IPS-11a (cell line): ENCODE measurements around the gene SULF2.

Source experiments
- H3K4me3 ChIP-seq: one replicate; pipeline ENCODE4 v1.5.1; 2013; ENCODE audit warnings: low read depth, low read length, control low read depth

SULF2 gene

GRCh38 chr20:47764154-47764733, 21.0 kb downstream of the SULF2 start:
- H3K4me3 ChIP-seq = no peak overlapping the region

DNA sequence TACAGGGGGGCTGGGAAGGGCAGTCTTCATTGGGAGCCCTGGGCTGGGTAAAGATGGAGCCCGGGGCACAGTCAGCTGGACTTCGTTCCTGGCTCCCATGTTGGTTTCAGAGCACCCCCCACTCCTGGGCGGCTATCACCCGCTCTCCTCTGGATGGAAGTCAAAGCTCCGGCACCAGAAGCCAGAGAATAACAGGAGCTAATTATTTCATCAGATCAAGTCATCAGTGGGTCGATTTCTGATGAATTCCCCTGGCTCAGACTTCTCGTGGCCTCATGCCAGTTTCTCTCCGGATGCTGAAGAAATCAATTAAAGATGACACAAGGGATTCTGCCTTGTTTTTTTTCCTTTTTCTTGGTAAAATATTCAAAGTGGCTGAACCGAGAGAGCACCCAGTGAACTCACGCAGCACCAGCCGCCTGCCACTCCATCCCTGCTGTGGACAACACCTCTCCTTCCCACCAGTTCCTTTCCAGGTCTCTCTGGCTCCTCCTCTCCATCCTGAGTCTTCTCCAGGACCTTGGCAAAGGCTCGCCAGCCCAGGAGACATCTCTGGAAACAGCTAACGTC, 22.5 kb downstream of the SULF2 start:
- H3K4me3 ChIP-seq = no peak overlapping the region

GRCh38 chr20:47761482-47762047, 23.7 kb downstream of the SULF2 start:
- no peak overlapping the region for H3K4me3 ChIP-seq

DNA sequence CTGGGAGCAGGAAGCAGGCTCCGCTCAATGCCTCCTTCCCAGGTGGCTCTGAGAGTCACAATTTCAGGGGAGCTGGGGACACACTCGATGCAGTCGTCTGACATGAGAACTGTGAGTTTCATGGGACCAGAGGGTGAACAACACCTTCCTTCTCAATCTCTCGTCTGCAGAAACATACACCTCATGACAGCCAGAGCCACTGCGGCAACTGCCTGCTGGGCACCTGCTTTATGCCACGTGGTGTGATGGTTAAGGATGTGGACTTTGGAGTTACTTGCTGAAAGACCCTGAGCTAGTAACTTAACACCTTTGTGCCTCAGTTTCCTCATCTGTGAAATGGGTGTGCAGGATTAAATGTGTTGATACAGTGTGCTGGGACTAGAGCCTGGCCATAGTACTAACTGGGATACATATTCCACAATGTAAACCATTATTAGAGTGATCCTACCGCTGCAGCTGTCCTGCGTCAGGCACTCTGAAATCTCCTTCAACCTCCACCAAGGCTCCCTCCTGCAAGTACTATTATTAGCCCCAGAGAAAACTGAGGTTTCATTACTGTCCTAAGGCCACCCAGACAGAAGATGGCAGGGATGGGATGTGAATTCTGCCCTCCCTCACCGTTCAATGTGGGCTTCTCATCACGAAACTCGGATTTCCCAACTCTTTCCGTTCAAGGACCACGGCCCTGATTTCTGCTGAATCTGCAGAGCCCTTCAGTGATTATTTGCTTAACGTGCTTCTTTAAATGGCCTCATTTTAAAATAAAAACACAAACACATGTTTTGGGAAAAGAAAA, 24.4 kb downstream of the SULF2 start:
- no peak overlapping the region for H3K4me3 ChIP-seq

DNA sequence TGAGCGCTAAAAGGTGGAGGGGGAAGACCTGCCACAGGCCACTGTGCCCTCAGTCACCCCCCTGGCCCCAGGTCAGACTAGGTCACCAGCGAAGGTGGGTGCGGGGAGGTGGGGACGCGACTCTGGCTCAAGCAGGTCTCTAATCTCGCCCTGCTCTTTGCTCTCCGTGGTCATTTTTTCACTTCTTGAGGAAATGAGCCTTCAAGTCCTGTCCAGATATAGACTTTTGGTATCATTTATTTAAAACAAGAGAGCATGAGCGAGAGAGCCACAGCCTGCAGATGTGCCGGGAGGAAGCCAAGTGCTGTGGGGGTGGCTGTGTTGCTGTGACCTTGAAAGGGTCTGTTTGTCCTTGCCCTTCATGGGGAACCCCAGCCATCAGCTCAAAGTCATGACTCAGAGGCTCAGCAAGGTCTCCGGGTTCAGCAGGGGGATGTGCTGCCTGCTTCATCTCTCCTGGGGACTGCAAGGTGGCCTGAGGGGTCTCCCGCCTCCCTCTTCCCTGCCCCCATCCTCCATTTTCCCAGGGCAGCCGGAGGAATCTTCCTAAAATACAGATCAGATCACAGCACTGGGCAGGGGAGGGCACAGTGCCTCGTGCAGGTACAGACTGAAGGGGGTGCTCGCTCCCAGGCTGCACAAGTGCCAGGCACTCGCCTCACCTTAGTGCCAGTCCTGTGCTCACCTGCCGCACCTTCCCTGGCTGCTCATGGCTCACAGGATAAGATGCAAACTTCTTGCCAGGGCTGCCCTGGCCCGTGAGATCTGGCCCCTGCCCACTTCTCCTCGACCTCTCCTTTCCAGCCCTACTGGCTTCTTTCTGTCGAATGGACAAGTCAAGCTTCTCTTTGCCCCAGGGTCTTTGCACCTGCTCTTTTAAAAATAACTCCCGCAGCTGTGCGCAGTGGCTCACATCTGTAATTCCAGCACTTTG, 26.5 kb downstream of the SULF2 start:
- H3K4me3 ChIP-seq = no peak overlapping the region

DNA sequence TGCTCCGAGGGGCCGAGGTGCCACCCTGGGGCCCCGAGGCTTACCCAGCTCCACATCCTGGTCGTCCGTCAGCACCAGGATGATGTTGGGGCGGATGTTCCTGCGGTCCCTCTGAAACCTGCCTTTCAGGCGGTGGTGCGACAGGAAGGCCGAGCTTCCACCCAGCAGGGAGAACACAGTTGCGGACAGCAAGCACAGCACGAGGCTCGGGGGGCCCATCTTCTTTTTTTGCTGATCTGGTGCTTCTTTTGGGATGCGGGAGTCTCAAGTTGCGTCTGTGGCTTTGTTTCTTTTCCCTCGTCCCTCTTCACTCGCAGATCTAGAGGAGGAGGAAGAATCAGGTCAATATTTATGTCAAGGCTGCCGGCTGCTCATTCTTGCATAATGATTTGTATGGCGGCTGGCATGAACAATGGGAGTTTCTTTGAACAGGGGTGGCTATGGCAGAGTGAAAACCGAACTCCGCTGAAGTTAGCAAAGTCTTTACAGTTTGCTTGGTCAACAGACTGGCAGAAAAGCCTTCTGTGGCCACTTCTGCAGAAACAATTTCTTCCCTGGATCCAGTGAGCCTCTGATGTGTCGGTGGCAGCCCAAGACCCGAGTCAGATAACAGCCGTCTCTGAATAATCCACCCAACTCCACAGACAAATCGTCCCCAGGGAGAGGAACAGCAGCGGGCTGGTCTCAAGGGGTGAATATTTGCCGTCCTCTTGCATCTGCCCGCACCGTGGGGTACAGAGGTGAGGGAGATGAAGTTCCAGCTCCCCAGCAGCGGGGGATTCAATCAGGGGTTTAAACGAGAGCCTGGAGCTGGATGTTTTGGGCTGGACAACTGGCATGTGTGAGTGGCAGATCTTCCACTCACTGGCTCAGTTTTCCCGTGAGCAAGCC, 27.9 kb downstream of the SULF2 start:
- H3K4me3 ChIP-seq = no peak overlapping the region

DNA sequence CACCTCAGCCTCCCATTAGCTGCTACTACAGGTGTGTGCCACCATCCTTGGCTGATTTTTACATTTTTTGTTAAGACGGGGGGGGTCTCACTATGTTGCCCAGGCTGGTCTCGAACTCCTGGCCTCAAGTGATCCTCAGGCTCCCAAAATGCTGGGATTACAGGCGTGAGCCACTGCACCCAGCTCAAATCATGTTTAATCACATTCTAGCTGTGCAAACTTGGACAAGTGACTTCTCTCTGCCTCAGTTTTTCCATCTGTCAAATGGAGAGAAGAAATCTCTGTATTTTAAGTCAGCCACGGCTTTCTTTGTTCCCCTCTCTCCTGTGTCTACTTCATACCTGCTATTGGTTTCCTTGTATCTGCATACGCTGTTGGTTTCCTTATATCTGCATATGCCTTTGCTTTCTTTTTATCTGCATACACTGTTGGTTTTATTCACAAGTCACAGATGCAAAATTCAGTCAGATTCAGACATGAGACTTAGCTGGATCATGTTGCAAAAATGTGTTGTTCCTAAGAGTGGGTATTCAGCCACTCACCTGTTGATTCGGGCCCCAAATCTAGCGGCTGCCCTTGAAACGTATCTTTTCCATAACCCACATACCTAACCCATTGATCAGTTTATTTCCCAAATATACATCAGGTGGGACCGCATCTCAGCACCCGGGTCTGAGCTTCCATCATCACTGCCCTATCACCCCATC, 30.2 kb downstream of the SULF2 start:
- no peak overlapping the region for H3K4me3 ChIP-seq

DNA sequence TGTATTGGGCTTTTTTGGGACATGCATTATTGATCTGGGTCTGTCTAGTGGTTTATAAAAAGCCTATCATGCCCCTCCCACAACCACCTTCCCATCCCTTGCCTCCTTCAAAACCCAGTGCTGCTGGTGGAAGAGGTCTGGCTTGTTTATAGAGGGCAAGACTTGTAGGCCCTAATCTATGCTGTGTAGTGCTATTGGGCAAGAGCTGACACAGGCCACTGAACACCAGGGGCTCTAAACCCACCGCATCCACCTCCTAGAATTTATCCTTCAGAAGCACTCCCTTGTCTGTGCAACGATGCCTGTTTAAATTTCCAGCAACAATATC, 30.9 kb downstream of the SULF2 start:
- no peak overlapping the region for H3K4me3 ChIP-seq

GRCh38 chr20:47753576-47754387, 31.5 kb downstream of the SULF2 start:
- no peak overlapping the region for H3K4me3 ChIP-seq

DNA sequence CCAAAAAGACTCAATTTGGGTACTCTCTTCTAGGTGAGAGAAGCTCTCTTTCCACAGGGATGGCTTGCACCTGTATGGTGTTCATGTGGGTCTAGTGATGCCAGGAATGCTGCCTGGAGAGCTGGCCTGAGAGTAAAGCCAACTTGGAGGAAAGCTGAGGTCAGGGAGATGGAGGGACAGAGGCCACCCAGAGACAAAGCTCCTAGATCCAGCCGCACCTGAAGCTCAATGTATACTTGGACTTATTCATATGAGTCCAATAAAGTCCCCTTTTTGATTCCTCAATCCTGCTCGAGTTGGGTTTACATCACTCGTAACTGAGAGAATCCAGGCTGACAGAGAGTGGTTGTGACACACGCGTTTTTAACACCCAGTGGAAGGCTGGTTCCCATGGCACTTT, 33.8 kb downstream of the SULF2 start:
- no peak overlapping the region for H3K4me3 ChIP-seq

DNA sequence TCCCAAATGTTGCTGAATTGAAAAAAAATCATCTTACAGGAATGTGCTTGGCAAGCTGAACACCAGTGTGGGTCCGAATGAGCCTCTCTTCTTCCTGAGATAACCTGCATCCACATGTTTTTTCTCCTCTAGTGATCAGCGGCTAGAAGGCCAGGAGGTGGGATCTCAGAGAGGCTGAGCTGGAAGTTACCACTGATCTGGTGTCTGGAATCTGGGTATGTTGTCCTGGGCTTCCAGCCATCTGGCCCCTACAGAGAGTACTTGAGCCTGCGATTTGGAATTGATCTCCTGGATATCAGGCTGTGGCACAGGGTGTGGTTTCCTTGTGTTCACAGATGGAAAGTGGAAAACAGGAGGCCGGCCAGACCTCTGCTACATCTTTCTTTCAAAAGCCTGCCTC, 35.9 kb downstream of the SULF2 start:
- H3K4me3 ChIP-seq = no peak overlapping the region

- no peak overlapping the region for H3K4me3 ChIP-seq
These were observed 36.5 kb downstream of the SULF2 start for GRCh38 chr20:47748823-47749222.

DNA sequence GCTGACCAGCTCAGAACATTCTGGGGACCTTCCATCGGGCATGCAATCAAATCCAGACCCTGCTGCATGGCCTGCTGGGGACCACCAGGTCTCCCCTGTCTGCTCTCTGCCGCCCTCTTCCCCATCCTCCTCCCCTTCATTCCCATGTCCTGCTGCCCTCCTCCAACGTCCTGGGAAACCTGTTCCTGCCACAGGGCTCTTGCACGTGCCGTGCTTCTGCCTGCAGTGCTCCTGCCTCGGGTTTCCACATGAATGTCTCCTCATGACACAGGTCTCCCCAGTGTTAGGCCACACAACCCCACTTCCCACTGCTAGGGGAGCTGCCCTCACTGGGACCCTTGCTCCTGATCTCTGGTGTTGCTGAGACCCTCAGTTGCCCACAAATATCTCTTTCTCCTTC, 37.2 kb downstream of the SULF2 start:
- H3K4me3 ChIP-seq = no peak overlapping the region

DNA sequence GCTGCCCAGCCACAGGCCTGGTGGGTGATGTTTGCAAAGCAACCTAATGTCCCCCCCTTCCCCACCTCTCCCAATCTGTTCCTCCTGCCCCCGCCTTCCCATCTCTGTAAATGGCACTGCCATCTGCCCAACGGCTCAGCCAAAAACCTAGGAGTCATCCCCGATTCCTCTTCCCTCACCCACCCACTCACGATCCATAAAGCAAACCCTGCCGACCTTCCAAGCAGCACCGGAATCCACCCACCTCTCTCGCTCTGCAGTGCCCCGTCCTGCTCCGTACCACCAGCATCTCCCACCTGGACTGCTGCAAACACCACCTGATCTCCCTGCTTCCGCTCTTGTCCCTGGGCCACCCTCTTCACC, 37.6 kb downstream of the SULF2 start:
- H3K4me3 ChIP-seq = no peak overlapping the region

GRCh38 chr20:47744803-47745202, 40.5 kb downstream of the SULF2 start:
- no peak overlapping the region for H3K4me3 ChIP-seq

DNA sequence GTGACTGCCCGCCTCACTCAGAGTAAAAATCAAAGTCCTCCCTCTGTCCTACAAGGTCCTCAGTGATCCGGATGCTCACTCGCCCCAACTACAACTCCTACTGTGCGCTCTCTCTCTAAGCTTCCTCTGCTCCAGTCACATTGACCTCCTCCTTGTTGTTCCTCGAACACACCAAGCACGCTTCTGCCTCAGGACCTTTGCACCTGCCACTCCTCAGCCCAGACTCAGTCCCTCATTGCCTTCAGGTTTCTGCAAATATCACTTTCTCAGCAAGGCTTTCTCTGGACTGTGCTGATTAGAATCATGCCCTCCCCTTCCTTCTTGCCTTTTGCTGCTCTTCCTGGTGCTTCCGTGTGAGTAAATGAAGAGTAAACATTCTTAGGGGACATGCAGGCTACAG, 41.6 kb downstream of the SULF2 start:
- no peak overlapping the region for H3K4me3 ChIP-seq

DNA sequence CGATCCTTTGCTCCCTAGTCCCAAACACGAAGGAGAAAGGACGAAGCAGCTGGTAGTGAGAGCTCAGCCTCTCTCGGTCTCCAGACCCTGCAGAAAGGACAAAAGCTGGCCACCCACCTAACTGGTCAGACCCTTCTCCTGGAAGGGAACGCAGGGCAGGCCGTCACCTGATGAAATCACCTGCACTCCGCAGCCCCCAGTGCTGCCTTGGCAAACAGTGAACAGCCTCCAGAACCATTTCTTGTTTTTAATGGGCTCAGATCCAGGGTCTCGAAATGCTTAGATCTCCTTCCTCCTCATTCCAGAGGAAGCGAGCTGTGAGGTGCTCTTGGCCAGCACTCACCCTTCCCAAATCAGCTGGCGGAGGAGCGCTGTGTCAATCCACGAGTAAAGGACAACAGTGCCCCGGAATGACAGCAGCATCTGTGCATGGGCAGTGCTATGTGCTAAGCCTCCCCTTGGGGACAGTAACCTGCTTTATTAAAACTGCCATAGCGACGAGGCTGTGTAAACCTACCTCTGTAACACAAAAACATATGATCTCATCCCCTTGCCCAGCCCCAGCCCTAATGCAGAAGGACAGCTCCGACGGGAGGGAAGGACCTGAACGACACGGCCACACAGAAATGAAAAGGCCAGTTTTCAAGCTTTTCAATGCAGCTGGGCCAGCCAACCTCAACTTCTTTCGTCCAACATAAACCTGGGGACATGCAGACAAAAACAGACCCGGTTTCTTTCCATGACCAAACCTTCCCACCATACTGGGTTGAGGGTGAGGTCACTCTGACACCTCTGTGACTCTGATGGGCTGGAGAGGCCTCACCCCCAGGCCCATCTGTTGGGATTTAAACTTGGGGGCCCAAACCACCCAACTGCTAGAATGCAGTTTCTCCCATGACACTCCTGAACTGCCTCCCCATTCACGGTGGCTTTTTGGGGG, 43.3 kb downstream of the SULF2 start:
- no peak overlapping the region for H3K4me3 ChIP-seq

DNA sequence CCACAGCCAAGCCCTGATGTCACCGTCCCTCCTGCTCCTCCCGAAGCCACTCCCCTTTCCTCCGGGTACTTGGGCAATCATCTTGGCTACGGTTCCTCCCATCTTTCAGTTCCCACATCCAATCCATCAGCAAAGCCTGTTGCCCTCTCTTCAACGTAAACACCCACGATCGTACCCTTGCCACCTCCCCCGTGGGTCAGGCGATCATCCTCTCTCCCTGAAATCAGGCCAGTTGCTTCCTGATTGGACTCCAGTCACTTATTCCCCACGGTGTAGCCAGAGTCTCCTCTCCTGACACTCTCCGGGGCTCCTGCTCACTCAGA, 44.5 kb downstream of the SULF2 start:
- no peak overlapping the region for H3K4me3 ChIP-seq
